ENCODE results near the gene UGT1A5. TPM values are rescaled to one million over a fixed set of nuclear protein-coding genes. Genes with fewer than 3 reads are reported as not detected.

UGT1A5 gene
- total and polyA plus RNA-seq, 2 of the 4 experiments (the other 2 are of a cell fraction), result not detected

DNA sequence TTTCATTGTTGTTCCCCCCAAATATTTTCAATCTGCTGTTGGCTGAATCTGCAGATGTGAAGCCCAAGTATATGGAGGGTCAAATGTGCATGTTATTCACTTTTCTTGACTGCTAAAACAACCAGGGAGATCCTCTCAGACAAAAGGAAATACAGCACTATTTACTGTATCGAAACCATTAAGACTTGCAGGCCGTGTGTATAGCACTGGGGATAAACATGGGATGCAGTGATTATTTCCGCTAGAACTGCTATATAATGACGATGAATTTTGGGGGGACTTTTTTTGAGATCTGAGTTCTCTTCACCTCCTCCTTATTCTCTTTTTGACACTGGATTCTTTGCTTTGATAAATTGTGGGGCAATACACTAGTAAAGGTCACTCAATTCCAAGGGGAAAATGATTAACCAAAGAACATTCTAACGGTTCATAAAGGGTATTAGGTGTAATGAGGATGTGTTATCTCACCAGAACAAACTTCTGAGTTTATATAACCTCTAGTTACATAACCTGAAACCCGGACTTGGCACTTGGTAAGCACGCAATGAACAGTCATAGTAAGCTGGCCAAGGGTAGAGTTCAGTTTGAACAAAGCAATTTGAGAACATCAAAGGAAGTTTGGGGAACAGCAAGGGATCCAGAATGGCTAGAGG, 43.8 kb downstream of the UGT1A5 start:
- Histone ChIP-seq H3K56ac (ENCODE audit: extremely low read depth, insufficient read depth, low read length) (no peak overlapping the region), H3K4me2 (ENCODE audit: low read depth, low read length) (no peak overlapping the region), H3K9ac (ENCODE audit: low read depth, low read length) (no peak overlapping the region), H2AK9ac (replicated peaks; ENCODE audit: low read depth, low read length, poor library complexity) (no peak overlapping the region), H4K91ac (ENCODE audit: insufficient read depth, low read depth, low read length) (no peak overlapping the region), H2BK5ac (ENCODE audit: low read depth, low read length, poor library complexity, severe bottlenecking) (no peak overlapping the region), H3K4me1 (ENCODE audit: control insufficient read depth, insufficient read depth, low read length) (peaks cover 3% of the 10 kb centered on the region), H3K9me1 (ENCODE audit: insufficient read depth, low read length) (no peaks in the 10 kb centered on the region), H4K5ac (ENCODE audit: low read depth, low read length) (no peak overlapping the region), H2BK20ac (ENCODE audit: low read depth, low read length) (no peak overlapping the region), H2AFZ (replicated peaks; ENCODE audit: low read length, poor library complexity) (no peak overlapping the region), H3K4me3 (ENCODE audit: insufficient read depth, low read depth, low read length) (no peak overlapping the region), H2AK5ac (ENCODE audit: low read depth, low read length) (no peak overlapping the region), H3K79me1 (ENCODE audit: low read depth in 1 of 2, low read length in 2 of 2) (no peaks in the 10 kb centered on the region), H3K4ac (ENCODE audit: low read depth, low read length) (no peak overlapping the region), H3K27ac (ENCODE audit: insufficient read depth, low read length) (no peak overlapping the region), H3K9me3 (ENCODE audit: control insufficient read depth, insufficient read depth, low read length) (no peaks in the 10 kb centered on the region; the same call in 1 of the 2 replicates), H3K27me3 (ENCODE audit: control insufficient read depth, insufficient read depth, low read length) (no peaks in the 10 kb centered on the region), H4K20me1 (ENCODE audit: insufficient read depth, low read length) (no peaks in the 10 kb centered on the region), H3K14ac (replicated peaks; ENCODE audit: low read depth, low read length) (no peak overlapping the region), H3K23ac (ENCODE audit: low read depth, low read length) (no peak overlapping the region), H3K36me3 (ENCODE audit: control insufficient read depth, insufficient read depth, low read length) (no peaks in the 10 kb centered on the region), H4K8ac (ENCODE audit: low read depth in 2 of 2, low read length in 2 of 2) (no peak overlapping the region), H2BK120ac (ENCODE audit: low read depth, low read length) (no peak overlapping the region), H3K18ac (ENCODE audit: low read depth, low read length) (no peak overlapping the region), H2BK15ac (ENCODE audit: low read depth, low read length) (no peak overlapping the region)
- TF ChIP-seq, protein P1, sequence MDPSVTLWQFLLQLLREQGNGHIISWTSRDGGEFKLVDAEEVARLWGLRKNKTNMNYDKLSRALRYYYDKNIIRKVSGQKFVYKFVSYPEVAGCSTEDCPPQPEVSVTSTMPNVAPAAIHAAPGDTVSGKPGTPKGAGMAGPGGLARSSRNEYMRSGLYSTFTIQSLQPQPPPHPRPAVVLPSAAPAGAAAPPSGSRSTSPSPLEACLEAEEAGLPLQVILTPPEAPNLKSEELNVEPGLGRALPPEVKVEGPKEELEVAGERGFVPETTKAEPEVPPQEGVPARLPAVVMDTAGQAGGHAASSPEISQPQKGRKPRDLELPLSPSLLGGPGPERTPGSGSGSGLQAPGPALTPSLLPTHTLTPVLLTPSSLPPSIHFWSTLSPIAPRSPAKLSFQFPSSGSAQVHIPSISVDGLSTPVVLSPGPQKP (IDR thresholded peaks at IDR 0.05; ENCODE audit: borderline replicate concordance, low read depth, low read length), result no peak
- no peak for TF ChIP-seq RCOR1 (IDR thresholded peaks at IDR 0.05; ENCODE audit: insufficient replicate concordance, low read length)
- no peak for TF ChIP-seq FOS (IDR thresholded peaks at IDR 0.05; ENCODE audit: low read depth, low read length)
- CTCF ChIA-PET, result no interaction called here
- in situ Hi-C loops (cut with MboI; ENCODE audit: low sequenced_read_pairs), result no loop called here
- no peak for DNase-seq
- POLR2A ChIA-PET (ENCODE audit: unreplicated experiment), result no interaction called here
- BruUV-seq (replicated peaks), result no TSS peak
- no peak for ATAC-seq (ENCODE audit: low read depth)
- WGBS, 2 experiments (ENCODE audit: extremely low coverage in 2 of 2, insufficient read length in 1 of 2), result no CpG with 5 or more reads among the region's 7 CpGs
- intact Hi-C loops (cut with micrococcal nuclease), result no loop called here
- dilution Hi-C loops (cut with HindIII; ENCODE audit: low sequenced_read_pairs, unreplicated experiment), result no loop called here
